Keratinocyte (primary cell): ENCODE results near the gene DUSP6. TPM values are rescaled to one million over a fixed set of nuclear protein-coding genes. Genes with fewer than 3 reads are reported as not detected.

Experiments used
- DNase-seq: peaks from one replicate; pipeline ENCODE4 v3.0.0-alpha.2; 2011; ENCODE audit warnings: low read depth, missing footprints, low spot score
- FAIRE-seq: peaks from 2 replicates; lab custom pipeline; 2011; peaks lifted over from hg19 to GRCh38; lab: Jason Lieb, UNC
- H2AFZ ChIP-seq: 2 replicates; pipeline ENCODE4 v1.6.0; 2012; ENCODE audit warnings: low read length, control low read depth, inconsistent platforms; ENCODE audit not compliant: control insufficient read depth
- H3K27ac ChIP-seq: 2 replicates; pipeline ENCODE4 v1.5.1; 2011; ENCODE audit warnings: low read length; ENCODE audit not compliant: control insufficient read depth, insufficient read depth
- H3K27me3 ChIP-seq: 3 replicates; pipeline ENCODE4 v1.6.0; 2011; ENCODE audit warnings: low read length; ENCODE audit not compliant: control insufficient read depth, insufficient read depth; ENCODE audit errors: extremely low read depth
- H3K36me3 ChIP-seq, 2 experiments: 2 replicates in 1 of 2; 3 replicates in 1 of 2; pipeline ENCODE4 v1.5.1; 2011; ENCODE audit warnings: low read length in 2 of 2, mild to moderate bottlenecking in 1 of 2; ENCODE audit not compliant: control insufficient read depth in 2 of 2, insufficient read depth in 2 of 2; ENCODE audit errors: extremely low read depth in 1 of 2
- H3K4me1 ChIP-seq: 3 replicates; pipeline ENCODE4 v1.5.1; 2011; ENCODE audit warnings: low read length; ENCODE audit not compliant: control insufficient read depth, insufficient read depth; ENCODE audit errors: extremely low read depth
- H3K4me2 ChIP-seq: 3 replicates; pipeline ENCODE4 v1.6.0; 2011; ENCODE audit warnings: low read depth, low read length; ENCODE audit not compliant: control insufficient read depth, insufficient read depth; ENCODE audit errors: extremely low read depth
- H3K4me3 ChIP-seq, 3 experiments: fragments of 200-600 bp in 1 of 3; sonication (generic) in 1 of 3; 2 replicates in 2 of 3; 3 replicates in 1 of 3; pipeline ENCODE4 v1.5.1; 2011 to 2016; ENCODE audit warnings: low read length in 3 of 3, mild to moderate bottlenecking in 3 of 3, control low read depth in 2 of 3, inconsistent platforms in 1 of 3, low read depth in 1 of 3, mixed read lengths in 1 of 3, mixed run types in 1 of 3, moderate library complexity in 1 of 3; ENCODE audit not compliant: control insufficient read depth in 2 of 3, insufficient read depth in 2 of 3; ENCODE audit errors: extremely low read depth in 1 of 3
- H3K79me2 ChIP-seq: 2 replicates; pipeline ENCODE4 v1.6.0; 2012; ENCODE audit warnings: low read length; ENCODE audit not compliant: control insufficient read depth, insufficient read depth
- H3K9ac ChIP-seq: 3 replicates; pipeline ENCODE4 v1.6.0; 2011; ENCODE audit warnings: low read length; ENCODE audit not compliant: control insufficient read depth, insufficient read depth; ENCODE audit errors: extremely low read depth
- H3K9me1 ChIP-seq: 3 replicates; pipeline ENCODE4 v1.6.0; 2011; ENCODE audit warnings: low read length; ENCODE audit not compliant: control insufficient read depth, insufficient read depth; ENCODE audit errors: extremely low read depth
- H3K9me3 ChIP-seq: 2 replicates; pipeline ENCODE4 v1.5.1; 2012; ENCODE audit warnings: low read depth, low read length; ENCODE audit not compliant: control insufficient read depth
- H4K20me1 ChIP-seq: 3 replicates; pipeline ENCODE4 v1.6.0; 2011; ENCODE audit warnings: low read length; ENCODE audit not compliant: control insufficient read depth, insufficient read depth; ENCODE audit errors: extremely low read depth
- EZH2 ChIP-seq: IDR thresholded peaks from one replicate; pipeline ENCODE4 v1.6.1; 2012; ENCODE audit warnings: inconsistent platforms, mild to moderate bottlenecking, low read length, moderate library complexity
- dilution Hi-C: fragments of 300-500 bp; cut with MboI; formaldehyde crosslinking; loops from one replicate; pipeline ENCODE4 v1.7.0; 2020; ENCODE audit warnings: low sequenced_read_pairs; ENCODE audit not compliant: extremely low pct_ligation_motif_present
- polyA plus RNA-seq, 5 experiments: library from polyadenylated mRNA; depleted of rRNA in 3 of 5; stranded (reverse) in 3 of 5; stranded (forward) in 1 of 5; unstranded in 1 of 5; fragments of >200 nt; gene quantifications; 1 replicate in 1 of 5; 2 replicates in 3 of 5; 3 replicates in 1 of 5; pipeline versions ENCODE4 v1.2.1 to v1.2.3, GENCODE V29; 2011 to 2012; ENCODE audit warnings: missing spikeins in 2 of 5, low read depth in 1 of 5, low replicate concordance in 1 of 5
- TF ChIP-seq, protein P1 (sequence below), 3 experiments: IDR thresholded peaks in 1 of 3; conservative IDR thresholded peaks in 1 of 3; optimal IDR thresholded peaks in 1 of 3; 2 replicates in 2 of 3; 3 replicates in 1 of 3; pipeline versions ENCODE3 to v1.5.1; 2011; ENCODE audit warnings: low read length in 3 of 3, mild to moderate bottlenecking in 3 of 3, moderate library complexity in 2 of 3, control low read depth in 1 of 3, inconsistent platforms in 1 of 3; ENCODE audit not compliant: insufficient read depth in 2 of 3; ENCODE audit errors: extremely low read depth in 1 of 3

DUSP6 gene
- polyA plus RNA-seq, 1 donor (not counting 4 experiments of a cell fraction or from before 2014, with no cell fraction given): 221 TPM

DNA sequence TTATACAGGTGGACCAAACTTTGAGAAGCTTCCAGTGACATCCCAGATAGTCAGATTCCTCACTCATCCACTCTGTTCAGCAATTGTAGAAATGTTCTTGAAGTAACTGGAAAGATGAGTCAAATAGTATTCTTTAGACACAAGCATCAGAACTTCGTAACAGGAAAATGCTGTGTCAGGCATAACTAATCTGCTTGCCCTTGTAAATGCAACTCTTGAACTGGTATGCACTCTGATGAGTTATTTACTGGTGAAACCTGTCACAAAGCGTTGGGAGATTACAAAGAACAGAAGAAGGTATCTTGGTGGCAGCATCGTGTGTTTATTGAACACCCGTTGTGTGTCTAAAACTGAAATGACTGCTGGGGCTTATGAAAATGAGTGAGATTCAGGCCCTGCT is 10.8 kb upstream of the DUSP6 start:
- dilution Hi-C loops: no loop called here
- TF ChIP-seq, protein P1, sequence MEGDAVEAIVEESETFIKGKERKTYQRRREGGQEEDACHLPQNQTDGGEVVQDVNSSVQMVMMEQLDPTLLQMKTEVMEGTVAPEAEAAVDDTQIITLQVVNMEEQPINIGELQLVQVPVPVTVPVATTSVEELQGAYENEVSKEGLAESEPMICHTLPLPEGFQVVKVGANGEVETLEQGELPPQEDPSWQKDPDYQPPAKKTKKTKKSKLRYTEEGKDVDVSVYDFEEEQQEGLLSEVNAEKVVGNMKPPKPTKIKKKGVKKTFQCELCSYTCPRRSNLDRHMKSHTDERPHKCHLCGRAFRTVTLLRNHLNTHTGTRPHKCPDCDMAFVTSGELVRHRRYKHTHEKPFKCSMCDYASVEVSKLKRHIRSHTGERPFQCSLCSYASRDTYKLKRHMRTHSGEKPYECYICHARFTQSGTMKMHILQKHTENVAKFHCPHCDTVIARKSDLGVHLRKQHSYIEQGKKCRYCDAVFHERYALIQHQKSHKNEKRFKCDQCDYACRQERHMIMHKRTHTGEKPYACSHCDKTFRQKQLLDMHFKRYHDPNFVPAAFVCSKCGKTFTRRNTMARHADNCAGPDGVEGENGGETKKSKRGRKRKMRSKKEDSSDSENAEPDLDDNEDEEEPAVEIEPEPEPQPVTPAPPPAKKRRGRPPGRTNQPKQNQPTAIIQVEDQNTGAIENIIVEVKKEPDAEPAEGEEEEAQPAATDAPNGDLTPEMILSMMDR (optimal IDR thresholded peaks at IDR 0.05 in 1 of 3, IDR thresholded peaks at IDR 0.05 in 1 of 3, conservative IDR thresholded peaks at IDR 0.05 in 1 of 3; ENCODE audit: extremely low read depth in 1 of 3, insufficient read depth in 2 of 3, low read length in 3 of 3): no peak
- no peak for TF ChIP-seq EZH2
- H3K27ac ChIP-seq: no peak overlapping the region
- H3K9me3 ChIP-seq: no peaks in the 10 kb centered on the region
- DNase-seq: no peak
- peaks cover 14% of the 10 kb centered on the region for H3K4me1 ChIP-seq
- H3K9me1 ChIP-seq: no peaks in the 10 kb centered on the region
- FAIRE-seq: peak; percentile 80
- peak overlapping the region; percentile 12 for H2AFZ ChIP-seq
- H4K20me1 ChIP-seq: no peaks in the 10 kb centered on the region
- H3K27me3 ChIP-seq: no peaks in the 10 kb centered on the region
- H3K4me2 ChIP-seq: no peak overlapping the region
- no peak overlapping the region for H3K9ac ChIP-seq
- no peaks in the 10 kb centered on the region for H3K36me3 ChIP-seq
- H3K79me2 ChIP-seq: no peaks in the 10 kb centered on the region
- H3K4me3 ChIP-seq: no peak overlapping the region

DNA sequence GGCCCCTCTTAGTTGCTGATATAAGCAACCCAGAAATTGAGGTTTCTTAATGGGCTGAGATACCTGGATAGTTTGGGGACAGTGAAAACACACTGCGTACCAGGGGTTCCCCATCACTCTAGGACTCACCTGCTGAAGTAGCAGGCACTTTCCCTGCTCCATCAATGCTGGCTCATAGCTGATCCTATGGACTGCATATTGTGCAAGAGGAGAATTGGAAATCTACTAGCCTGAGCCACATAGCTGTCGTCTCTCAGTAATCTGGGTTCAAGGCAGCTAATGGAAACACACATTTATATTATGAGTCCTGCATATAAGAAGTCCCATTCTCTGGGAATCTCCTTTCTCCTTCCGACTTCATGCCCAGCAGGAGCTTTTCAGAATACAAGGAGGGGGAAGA is 7.3 kb upstream of the DUSP6 start:
- TF ChIP-seq, protein P1 (optimal IDR thresholded peaks at IDR 0.05 in 1 of 3, IDR thresholded peaks at IDR 0.05 in 1 of 3, conservative IDR thresholded peaks at IDR 0.05 in 1 of 3; ENCODE audit: extremely low read depth in 1 of 3, insufficient read depth in 2 of 3, low read length in 3 of 3): no peak
- no peak for TF ChIP-seq EZH2
- Histone ChIP-seq H3K9ac (no peak overlapping the region), H3K79me2 (peaks cover 7% of the 10 kb centered on the region), H3K9me1 (no peaks in the 10 kb centered on the region), H3K27ac (no peak overlapping the region), H3K4me2 (no peak overlapping the region), H3K27me3 (no peaks in the 10 kb centered on the region), H2AFZ (no peak overlapping the region), H4K20me1 (no peaks in the 10 kb centered on the region), H3K4me1 (peaks cover 25% of the 10 kb centered on the region), H3K9me3 (no peaks in the 10 kb centered on the region), H3K36me3 (no peaks in the 10 kb centered on the region), H3K4me3 (no peak overlapping the region)
- dilution Hi-C loops: no loop called here
- no peak for FAIRE-seq
- no peak for DNase-seq
